ENCODE measurements around the gene GALNT7.
"Not testable (repeated sequence)": the region's sequence is repeated elsewhere in the genome, so short reads cannot be mapped to it uniquely, and the experiment has no call there.

Gene GALNT7

DNA sequence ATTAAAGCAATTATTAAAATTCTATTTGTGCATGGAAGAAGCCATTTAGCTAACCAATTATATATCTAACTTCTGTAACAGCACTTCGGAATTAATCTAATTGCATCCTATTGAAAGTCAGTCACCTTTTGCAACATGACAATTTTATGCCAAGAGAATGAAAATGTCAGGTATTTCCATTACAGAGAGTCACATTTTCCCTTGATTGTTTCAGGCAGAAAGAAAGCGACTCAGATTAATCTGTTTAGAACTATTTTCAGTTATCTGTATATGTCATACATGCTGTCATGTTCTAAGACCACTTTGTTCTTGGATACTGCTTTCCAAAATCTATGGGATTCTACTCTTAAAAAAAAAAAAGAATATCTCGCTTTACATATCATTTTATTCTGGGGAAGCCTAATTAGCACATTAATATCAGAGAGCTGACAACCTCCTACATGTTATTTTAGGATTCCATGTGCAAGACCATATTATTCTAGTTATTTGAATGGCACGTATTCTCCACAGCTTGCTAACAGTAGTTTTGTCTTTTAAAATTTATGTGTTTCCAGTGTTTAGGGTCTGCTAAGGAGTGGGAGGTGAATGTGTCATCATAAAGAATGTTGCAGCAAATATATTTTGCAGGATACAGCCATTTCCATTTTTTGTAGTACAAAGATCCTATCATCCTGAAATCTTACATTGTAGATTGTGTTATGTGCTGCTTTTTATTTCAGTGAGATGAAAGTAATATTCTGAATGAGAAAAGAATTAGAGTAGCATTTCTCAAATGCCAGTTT, 31.7 kb downstream of the GALNT7 start:
- DNase-seq, result no peak

DNA sequence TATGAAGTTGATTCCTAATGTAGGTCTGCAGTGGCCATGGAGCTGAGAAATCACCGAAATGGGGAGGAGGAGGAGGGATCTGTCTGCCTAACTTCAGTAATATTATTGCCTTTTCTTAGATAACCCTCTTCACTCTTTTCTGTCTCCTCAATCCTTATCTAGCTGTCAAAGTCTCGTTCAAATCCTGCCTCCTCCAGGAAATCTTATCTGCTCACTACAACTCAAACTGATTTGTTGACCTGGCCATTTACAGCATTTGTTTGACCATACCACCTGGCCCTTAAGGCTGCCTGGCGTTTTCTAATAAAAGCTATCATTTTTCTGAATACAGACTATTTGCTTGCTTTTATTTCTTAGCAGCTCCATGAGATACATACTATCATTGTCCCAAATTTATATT, 33.8 kb downstream of the GALNT7 start:
- DNase-seq, result no peak

DNA sequence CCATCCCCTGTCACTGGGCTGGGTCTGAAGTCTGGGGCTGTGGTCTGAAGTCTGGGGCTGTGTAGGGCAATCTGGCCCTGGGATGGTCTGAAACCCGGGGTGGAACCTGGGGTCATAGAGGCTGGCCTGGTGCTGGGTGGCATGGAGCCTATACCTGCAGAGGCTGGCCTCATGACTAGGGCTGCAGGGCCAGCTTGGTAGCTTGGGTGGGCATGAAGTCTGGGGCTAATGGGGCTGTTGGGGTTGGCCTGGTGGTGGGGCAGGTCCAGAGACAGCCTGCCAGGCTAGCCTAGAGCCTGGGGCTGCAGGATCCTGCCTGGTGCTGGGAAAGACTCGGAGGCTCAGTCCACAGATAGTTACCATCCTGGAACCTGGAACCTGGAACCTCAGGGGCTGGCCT, 37.0 kb downstream of the GALNT7 start:
- no peak for DNase-seq

DNA sequence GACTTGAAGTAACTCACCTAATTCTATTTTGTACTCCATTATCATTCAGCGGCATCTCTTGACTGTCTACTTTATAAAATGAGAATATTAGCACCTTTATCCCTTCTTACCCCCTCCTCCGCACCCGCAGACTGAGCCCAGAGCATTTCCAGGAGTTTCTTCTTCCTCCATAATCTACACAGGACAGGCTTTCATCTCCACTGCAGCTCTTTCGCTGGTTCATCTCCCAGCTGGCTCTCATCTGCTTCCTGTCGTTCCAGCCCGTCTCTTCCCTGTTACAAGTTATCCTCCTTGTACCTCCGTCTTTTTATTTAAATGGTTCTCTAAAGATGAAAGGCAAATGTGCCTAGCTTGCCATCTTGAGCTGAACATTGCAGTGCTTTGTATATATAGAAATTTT, 39.8 kb downstream of the GALNT7 start:
- DNase-seq, result no peak

DNA sequence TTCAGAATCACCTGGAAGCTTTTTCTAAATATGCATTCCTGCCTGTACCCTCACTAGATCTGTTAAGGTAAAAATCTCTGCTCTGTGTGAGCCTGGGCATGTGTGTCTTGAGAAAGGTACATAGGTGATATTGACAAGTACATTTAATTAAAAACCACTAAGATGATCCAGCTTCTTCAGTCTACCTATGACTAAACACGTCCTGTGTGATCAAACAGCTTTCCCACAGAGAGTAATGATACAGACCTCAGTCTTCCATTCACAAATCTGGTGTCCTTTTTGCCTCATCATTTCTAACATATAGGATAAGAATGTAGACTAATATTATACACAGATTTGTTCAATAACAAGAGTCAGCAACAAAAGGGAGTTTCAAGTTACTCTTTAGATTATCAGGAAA, 42.6 kb downstream of the GALNT7 start:
- DNase-seq, result no peak

DNA sequence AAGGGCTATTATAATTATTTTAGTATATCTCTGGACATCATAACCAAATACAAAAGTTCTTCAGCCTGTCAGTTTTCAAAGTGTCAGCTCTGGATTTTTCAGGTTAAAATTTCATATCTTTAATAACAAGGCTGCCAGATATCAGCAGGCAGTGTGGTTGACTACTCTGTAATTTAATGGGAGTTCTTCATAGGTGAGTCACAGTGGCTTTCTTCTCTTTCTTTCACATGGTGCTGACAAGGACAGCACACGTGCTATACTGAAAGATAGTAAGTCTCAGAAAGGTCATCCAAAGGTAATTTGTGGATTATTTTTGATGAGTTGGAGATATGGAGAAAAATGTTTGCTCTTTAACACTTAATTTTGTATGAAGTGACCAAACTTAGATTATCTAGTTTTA, 43.2 kb downstream of the GALNT7 start:
- DNase-seq, result peak; percentile 83

DNA sequence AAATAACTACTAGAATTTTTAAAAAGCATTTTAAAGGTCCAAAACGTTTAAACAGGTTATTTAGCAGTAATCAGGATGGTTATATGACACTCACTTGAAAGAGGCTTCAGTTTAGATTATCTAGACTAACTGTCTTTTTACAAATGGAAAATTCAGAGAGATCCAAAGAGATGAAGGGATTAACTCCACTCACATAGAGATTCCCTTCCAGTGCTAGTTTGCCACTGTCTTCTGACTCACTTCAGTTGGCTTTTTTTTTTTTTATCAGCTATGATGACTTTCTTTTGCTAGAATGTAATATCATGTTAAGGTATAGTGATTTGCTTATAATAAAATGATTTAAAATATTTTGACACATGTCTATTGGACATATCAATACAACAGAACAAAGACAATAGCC, 43.8 kb downstream of the GALNT7 start:
- no peak for DNase-seq

DNA sequence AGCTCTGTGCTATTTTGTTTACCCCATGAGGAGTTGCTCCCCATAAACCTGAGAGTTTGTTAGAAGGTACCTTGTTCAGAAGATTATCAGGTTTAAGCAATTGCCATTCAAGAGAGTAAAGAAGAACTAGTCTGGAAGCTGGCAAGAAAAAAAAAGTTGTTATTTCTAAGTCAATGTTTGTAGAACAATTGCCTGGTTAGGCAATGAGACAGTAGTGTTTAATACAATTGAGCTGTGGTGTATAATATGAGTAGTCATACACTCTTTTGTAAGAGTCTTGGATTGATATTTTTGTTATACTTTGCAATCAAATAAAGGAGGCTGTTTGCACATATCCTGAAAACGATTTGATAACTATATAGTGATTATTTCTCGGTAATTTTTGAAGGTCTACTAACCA, 44.7 kb downstream of the GALNT7 start:
- no peak for DNase-seq

DNA sequence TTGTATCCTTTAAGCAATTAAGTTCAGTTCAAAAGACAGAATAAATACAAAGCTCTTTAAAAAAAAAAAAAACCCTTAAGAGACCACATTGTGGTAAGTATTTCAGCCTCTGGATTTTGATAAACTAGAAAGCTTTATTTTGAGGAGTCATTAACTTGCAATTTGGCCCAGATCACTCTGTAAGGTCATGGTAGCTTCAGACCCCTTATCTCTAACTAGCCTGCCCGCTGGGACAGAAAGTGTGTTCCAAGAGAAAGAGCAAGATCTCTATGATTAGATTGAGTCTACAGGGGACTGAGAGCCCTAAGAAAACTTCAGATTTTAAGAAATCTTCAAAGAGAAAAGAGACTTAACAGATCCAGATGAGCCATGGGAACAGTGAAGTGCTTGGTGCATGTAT, 45.6 kb downstream of the GALNT7 start:
- no peak for DNase-seq

DNA sequence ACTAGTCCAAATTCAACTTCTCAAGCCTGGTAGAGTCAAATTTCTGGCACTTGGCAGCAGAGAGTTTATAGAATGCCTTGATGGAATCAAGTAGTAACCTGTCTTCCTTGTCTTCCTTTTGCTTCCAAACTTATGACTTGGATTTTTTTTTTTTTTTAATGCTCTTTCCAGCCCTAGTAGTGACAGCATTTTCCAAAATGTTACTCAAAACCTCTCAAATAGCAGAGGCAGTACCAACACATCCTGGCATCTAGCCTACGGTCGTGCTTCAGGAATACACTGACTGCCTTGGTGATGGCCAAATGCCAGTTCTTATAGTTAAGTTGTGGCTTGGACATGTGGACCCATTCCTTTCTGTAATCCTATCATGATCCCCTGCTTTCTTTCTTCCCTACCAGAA, 46.0 kb downstream of the GALNT7 start:
- DNase-seq, result no peak

DNA sequence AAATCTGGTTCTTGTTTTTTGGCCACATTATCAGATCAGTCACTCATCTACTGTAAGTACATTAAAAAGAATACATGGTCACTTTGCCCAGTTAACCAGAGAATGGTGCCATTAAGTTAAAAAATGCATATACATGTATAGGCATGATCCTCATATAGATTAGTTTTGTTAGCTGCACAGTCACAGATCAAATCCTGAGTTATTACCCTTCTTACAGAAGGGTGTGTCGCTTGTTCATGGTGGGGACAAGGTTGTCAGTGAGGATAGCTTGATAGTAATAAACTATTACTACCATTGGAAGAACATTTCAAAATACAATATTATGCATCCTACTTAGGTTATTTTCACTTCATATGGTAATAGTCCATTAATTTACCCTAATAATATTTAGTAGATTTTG, 48.5 kb downstream of the GALNT7 start:
- DNase-seq, result no peak

DNA sequence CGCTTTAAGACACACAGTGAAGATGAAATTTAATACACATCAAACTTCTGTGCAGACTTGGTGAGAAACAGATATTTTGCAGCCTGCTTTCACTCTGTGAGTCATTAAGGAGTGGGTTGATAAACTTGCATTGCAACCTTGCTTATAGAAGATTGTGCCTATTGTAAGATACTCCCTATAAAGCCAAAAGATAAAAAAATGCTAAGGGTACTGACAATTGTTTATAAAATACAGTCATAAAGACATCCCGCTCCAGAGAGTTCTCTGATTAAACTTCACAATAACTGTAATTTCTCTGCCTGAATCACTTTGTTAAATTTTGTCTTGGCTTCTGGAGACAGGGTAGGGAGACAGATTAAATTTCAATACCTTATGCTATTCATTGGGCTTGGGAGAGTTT, 49.1 kb downstream of the GALNT7 start:
- DNase-seq, result no peak

DNA sequence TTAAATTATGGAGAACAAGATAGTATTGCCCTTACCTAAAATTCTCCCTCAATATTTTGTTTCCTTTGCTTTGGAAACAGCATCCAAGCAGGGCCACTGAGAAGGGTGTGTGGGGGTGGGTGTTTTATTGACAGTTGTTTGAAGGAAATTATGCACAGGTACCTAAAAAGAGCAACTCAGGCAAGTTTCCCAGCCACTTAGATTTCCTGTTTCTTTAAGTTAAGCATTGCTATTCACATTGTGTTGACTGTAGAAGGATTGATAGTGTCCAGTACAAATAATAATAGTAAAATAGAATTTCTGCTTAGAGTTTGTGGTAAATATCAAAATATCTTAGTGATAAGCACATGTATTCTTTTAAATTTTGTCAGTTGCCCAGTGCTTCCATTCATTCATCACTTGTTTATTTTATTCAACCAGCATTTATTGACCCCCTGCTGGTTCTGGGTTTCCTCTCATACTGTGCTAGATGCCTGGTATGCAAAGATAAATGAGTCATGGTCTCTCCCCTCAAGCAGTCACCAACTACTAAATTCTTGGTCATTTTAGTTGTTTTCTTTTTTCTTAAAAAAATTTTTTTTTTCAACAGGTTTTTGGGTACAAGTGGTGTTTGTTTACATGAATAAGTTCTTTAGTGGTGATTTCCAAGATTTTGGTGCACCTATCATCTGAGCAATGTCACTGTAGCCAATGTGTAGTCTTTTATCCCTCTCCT, 50.0 kb downstream of the GALNT7 start:
- peak; percentile 62 for DNase-seq

DNA sequence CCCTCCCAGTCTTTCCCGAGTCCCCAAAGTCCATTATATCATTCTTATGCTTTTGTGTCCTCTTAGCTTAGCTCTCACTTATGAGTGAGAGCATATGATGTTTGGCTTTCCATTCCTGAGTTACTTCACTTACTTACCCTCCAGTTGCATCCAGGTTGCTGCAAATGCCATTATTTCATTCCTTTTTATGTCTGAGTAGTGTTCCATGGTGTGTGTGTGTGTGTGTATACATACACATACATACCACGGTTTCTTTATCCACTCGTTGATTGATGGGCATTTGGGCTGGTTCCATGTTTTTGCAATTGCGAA, 50.5 kb downstream of the GALNT7 start:
- DNase-seq, result not testable (repeated sequence)

DNA sequence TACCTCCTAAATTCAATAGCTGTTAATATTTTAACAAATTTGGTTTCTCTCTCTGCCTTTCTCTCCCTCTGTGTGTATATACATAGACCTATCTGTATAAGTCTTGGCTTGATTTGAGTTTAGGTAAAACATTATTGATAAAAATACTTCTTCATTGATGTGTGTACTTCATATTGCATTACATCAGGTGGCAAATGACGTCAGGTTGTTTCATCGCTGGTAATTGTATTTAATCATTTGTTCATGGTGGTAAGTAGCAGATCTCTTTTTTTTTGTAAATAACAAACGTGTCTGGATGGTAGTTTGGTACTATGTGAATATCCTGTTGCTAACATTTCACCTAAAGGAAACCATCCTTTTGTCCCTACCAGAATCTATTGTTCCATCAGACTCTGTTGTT, 55.1 kb downstream of the GALNT7 start:
- DNase-seq, result no peak

DNA sequence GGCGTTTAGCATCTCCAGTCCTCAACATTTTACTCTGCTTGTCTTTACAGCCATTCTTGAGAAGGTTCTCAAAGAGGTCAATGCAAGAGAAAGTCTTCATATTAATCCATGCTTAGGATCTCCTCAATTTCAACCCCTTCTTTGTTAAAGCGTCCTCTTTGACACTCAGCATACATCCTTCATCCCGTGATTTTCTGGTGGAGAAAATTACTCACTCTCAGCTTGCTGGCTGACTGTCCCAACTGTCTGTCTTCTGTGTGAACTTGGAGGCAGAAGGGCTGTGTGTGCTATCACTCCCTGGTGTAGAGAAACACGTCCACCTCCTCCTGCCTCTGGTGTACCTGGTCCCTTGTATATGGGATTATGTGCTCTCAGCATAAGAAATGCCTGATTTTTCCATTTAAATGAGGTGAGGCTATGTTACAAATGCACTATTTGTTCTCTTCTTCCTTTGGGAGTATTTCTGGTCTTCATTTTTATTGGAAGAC, 57.8 kb downstream of the GALNT7 start:
- DNase-seq, result no peak

DNA sequence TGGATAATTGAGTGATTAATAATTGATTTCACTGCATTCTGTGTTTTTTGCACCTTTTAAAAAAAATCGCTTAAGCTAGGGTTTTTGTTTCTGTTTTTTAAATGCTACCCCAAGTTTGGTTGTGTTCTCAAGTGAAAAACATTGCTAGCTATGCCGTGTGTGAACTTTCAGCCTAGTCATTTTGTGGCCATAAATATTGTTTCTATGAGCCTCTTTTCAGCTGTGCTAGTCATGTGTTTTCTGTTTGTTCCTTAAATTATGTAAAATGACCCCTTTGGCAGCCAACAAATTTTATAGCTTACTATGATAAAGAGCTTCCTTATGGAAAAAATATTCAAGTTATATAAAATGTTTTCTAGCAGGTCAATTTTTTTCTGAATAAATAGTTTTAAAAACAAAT, 59.1 kb downstream of the GALNT7 start:
- no peak for DNase-seq

DNA sequence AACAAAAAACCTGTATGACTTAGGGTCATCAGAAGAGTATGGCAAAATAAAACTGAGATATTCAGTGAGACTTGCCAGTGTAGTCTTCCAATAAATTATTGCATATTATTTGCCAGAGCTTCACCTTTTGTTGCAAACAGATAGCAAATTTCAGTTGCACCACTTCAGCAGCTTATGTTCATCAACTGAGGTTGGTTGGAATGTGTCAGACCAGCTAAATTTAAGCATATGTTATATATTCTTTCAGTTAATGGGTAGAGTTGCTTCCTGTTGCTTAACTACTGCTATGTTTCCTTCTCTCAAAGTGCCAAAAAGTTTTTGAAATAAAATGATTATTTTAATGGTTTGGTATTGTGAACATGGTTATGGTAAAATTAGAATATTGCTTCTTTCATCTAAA, 61.5 kb downstream of the GALNT7 start:
- DNase-seq, result no peak

DNA sequence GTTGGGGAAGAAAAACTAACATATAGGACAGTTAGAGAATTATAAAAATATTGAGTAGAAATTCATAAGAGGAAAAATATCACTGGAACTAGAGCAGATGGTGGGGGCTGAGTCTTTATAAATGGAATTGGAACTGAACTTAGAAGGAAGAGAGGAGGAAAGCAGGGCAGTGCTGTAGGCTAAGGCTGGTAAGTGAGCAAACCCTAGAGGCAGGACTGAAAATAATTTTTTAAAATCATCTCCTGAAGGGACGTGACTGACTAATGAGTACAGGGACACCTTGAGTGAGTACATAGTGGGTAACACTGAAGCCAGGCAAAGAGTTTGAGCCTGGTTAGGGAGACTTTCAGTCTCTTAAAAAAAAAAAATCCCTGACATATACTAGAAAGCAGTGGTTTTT, 63.3 kb downstream of the GALNT7 start:
- DNase-seq, result peak; percentile 43

DNA sequence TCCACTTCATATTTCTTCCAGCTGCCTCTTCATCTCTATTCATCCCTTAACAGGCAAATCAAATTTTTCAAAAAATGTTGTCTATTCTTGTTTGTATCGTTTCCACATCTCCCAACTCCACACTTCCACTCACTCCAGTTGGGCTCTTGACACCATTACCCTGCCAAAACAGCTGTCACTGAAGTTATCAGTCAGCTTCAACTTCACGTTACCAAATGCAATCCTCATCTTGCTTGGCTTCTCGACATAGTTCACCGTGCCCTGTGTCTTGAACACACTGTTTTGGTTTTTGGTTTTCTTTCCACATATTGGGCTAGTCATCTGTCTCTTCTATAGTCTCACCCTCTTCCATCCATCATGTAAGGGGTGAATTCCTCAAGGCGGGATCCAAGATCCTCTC, 65.2 kb downstream of the GALNT7 start:
- DNase-seq, result no peak

DNA sequence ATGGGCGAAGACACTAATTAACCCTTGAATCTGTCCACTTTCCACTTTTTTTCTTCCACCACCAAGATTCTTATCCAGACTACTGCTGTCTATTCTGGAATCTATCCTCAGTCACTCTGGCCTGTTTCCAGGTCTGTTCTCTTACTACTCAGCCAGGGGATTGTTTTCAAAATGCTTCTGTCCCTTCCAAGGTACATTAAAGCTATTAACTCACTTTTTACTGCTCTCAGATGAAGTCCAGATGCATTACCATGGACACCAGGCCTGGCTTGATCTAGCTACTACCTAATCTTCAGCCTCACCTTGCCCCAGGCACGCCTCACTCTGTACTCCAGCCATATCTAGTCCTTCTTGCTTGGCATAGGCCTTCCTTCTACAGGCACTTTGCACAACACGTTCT, 66.4 kb downstream of the GALNT7 start:
- DNase-seq, result no peak

DNA sequence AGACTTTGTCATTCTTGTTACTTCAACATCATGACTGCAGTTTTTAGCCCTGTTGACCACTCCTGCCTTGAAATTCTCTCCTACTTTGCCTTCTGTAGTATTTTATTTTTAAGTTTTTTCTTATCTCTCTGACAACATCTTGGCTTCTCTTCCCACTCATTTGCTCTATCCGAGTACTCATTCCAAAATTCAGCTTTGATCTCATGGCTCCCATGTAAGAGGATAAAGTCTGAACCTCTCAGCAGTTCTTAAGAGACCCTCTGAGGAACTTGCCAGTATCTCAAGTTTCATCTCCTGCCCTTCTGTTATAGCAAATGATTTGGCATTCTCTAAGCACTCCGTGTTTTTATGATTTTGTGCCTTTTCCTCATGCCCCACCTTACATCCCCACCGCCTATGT, 67.7 kb downstream of the GALNT7 start:
- DNase-seq, result no peak

DNA sequence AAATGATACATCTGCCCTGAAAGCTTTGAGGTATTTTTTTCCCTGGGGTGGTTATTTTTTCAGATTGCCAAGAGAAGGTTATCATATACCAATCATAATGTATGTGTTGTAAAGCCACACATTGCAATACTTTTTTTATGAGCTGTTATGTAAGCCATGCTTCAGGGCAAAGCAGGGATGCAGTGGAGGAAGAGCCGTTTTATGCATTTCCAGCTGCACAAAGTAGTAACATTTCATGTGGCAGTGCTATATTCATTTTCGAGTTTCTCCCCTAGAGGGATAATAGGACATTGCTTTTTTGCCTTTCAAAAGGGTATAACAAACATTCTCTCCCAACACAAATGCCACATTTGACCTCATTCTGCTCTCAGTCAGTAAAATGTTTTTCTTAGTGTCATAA, 68.5 kb downstream of the GALNT7 start:
- no peak for DNase-seq

DNA sequence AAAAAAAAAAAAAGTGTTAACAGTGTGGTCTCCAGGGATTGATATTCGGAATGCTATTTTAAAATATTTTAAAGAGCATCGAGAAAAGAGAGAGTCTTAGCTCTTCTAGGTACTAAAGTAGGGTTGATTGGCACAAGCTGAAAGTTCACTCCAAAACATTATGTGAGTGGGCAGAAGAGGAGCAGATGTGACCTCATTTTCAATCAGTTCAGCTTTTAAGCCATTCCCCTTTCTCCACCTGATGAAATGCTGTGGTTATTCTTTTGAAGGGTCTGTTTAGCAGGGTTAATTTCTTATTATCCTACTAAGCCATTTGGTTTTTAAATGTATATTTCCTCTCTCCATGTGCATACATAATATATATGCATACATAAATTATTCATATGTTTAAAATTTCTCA, 69.2 kb downstream of the GALNT7 start:
- no peak for DNase-seq

DNA sequence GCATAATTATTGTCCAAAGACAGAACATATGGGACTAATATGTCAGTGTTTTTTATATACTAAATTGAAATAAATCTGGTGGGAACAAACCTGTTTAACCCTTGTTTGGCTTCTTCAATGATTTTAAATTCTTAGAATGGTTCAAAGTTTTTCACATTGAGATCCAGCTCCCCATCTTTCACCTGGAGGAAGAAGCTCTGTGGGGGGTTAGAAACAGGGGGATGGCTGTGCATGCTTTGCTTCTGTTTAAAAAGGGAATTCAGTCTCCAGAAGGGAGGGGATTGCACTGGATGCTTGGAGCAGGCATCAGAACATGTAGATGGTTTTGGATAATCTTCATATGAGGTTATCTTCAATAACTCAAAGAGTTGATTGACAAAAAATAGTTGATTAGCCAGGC, 72.1 kb downstream of the GALNT7 start:
- no peak for DNase-seq
